Small intestine (tissue), 7 donors: ENCODE measurements around the gene LMAN1L. TPM values are rescaled to one million over a fixed set of nuclear protein-coding genes. Genes with fewer than 3 reads are reported as not detected.

ENCODE experiments used
- DNase-seq, 2 donors: peaks; one replicate each; pipeline versions ENCODE4 v3.0.0 to v3.0.0-alpha.2; 2013
- FAIRE-seq: peaks from 2 replicates; lab custom pipeline; 2012; peaks lifted over from hg19 to GRCh38; lab: Jason Lieb, UNC
- H3K27ac ChIP-seq, 3 donors: one replicate each; pipeline ENCODE4 v1.5.1; 2013; ENCODE audit warnings: low read length in 2 of 3, mild to moderate bottlenecking in 2 of 3, control low read depth in 1 of 3, inconsistent platforms in 1 of 3, low read depth in 1 of 3, moderate library complexity in 1 of 3
- H3K27me3 ChIP-seq, 3 donors: one replicate each; pipeline ENCODE4 v1.6.1; 2013; ENCODE audit warnings: low read length in 3 of 3, inconsistent platforms in 1 of 3; ENCODE audit not compliant: control insufficient read depth in 3 of 3, insufficient read depth in 3 of 3
- H3K36me3 ChIP-seq, 3 donors: one replicate each; pipeline ENCODE4 v1.6.1; 2013; ENCODE audit warnings: low read length in 3 of 3, inconsistent platforms in 1 of 3, low read depth in 1 of 3, mild to moderate bottlenecking in 1 of 3, moderate library complexity in 1 of 3; ENCODE audit not compliant: control insufficient read depth in 3 of 3, insufficient read depth in 2 of 3
- H3K4me1 ChIP-seq, 3 donors: one replicate each; pipeline ENCODE4 v1.6.1; 2013; ENCODE audit warnings: low read length in 2 of 3, inconsistent platforms in 1 of 3, low read depth in 1 of 3, mild to moderate bottlenecking in 1 of 3, moderate library complexity in 1 of 3; ENCODE audit not compliant: control insufficient read depth in 3 of 3, insufficient read depth in 2 of 3
- H3K4me3 ChIP-seq, 3 donors: one replicate each; pipeline ENCODE4 v1.5.1; 2013; ENCODE audit warnings: low read length in 3 of 3, control low read depth in 1 of 3, inconsistent platforms in 1 of 3, low read depth in 1 of 3, mild to moderate bottlenecking in 1 of 3, moderate library complexity in 1 of 3
- H3K9me3 ChIP-seq, 2 donors: one replicate each; pipeline ENCODE4 v1.6.1; 2013; ENCODE audit warnings: low read depth in 1 of 2, low read length in 1 of 2; ENCODE audit not compliant: control insufficient read depth in 2 of 2, insufficient read depth in 1 of 2
- WGBS, 3 donors: extraction: QIAGEN DNeasy Blood & Tissue Kit; methylation state at CpG; one replicate each; pipeline ENCODE4 v1.1.7; 2013; 5-methylcytosine and 5-hydroxymethylcytosine counted together
- polyA plus RNA-seq, 4 donors: library from polyadenylated mRNA; stranded (reverse) in 3 of 4; unstranded in 1 of 4; fragments of 200-250 nt in 3 of 4; fragments of 120-200 nt in 1 of 4; gene quantifications; one replicate each; pipeline versions ENCODE4 v1.2.1 to v1.2.3, GENCODE V29; 2013
- donor health status: healthy with polysubstance abuse.
- donor health status: control.
- donor health status: control.
- donor health status: Bipolar disorder and iron deficiency.
- donor health status: healthy.

The LMAN1L gene
- polyA plus RNA-seq, 4 donors: 0.46 TPM; not detected in 3

DNA sequence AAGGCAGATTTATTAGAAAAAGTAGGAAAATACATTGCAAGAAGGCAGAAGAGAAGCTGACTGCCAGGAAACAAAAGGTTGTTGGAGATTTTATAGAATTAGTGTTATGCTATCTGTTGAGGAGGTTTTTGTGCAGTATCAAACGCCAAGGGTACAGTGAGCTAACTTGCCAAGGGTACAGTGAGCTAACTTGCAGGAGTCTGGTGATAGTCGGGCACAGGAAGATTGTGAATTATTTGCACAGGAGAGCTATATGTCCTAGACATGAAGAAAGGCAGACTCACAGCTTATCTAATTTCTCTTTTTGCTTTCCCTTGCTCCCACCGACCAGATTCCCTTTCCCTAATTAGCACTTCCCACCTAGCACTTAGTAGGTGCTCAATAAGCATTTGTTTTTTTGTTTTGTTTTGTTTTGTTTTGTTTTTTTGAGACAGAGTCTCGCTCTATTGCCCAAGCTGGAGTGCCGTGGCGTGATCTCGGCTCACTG, 33.4 kb upstream of the LMAN1L start:
- 38 to 49% (median 43%) methylated on average over 7 of the region's 7 CpGs for WGBS, 3 donors
- peaks cover 12 to 72% (median 22%) of the 10 kb centered on the region in 3 donors for H3K4me1 ChIP-seq
- no peak overlapping the region for H3K4me3 ChIP-seq
- H3K27me3 ChIP-seq: no peaks in the 10 kb centered on the region
- FAIRE-seq (no peak), DNase-seq (no peak)
- H3K9me3 ChIP-seq: no peaks in the 10 kb centered on the region
- H3K36me3 ChIP-seq: peaks cover 0 to 13% (median 0%) of the 10 kb centered on the region in 3 donors
- H3K27ac ChIP-seq: peak overlapping the region in 1 of 3 donors; percentile 14

DNA sequence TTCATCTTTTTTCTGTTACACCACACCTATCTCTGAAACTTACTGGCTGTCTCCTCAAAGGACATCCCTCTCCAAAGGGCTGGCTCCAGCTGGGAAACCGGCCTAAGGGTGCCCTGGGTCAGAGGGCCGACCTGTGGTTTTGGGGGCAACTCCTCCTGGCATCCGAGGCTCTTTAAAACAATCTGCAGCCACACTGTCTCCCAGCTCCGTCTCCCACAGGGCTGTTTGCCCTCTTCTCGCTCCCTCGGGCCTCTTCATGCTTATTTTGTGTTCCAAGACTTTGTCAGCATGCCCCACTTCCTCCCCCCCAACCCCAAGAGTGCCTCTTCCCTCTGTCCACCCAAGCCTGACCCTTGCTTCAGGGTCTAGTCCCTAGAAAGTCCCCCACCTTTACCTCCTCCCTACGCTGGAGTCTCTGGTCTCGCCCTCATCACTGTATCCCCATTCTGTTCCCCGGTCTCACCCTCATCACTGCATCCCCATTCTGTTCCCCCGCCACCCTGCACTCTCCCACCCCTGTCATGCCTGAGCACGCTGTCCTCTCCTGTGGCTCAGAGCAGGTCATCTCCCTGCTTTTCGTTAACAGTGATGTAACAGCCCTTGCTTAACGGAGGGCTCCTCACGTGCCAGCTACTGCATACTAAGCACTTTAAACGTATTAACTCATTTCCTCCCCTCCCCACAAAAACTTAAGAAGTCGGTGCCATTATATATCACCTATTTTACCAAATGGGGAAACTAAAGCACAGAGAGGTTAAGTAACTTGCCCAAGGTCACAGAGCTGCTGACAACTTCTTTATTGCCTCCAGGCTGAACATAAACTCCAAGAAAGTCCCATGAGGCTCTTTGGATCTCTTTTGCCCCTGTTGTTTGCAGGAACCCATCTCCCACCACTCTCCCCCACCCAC, 31.9 kb upstream of the LMAN1L start:
- WGBS, 3 donors: 15 to 30% (median 19%) methylated on average over 16 of the region's 16 CpGs
- H3K9me3 ChIP-seq: no peaks in the 10 kb centered on the region
- FAIRE-seq (no peak), DNase-seq (no peak)
- H3K27me3 ChIP-seq: no peaks in the 10 kb centered on the region
- peak overlapping the region; percentile 63 to 81 (median 73) for H3K27ac ChIP-seq
- peaks cover 0 to 28% (median 0%) of the 10 kb centered on the region in 3 donors for H3K36me3 ChIP-seq
- H3K4me1 ChIP-seq: peaks cover 12 to 76% (median 29%) of the 10 kb centered on the region in 3 donors
- H3K4me3 ChIP-seq: peak overlapping the region in 2 of 3 donors; percentile 27 to 84

DNA sequence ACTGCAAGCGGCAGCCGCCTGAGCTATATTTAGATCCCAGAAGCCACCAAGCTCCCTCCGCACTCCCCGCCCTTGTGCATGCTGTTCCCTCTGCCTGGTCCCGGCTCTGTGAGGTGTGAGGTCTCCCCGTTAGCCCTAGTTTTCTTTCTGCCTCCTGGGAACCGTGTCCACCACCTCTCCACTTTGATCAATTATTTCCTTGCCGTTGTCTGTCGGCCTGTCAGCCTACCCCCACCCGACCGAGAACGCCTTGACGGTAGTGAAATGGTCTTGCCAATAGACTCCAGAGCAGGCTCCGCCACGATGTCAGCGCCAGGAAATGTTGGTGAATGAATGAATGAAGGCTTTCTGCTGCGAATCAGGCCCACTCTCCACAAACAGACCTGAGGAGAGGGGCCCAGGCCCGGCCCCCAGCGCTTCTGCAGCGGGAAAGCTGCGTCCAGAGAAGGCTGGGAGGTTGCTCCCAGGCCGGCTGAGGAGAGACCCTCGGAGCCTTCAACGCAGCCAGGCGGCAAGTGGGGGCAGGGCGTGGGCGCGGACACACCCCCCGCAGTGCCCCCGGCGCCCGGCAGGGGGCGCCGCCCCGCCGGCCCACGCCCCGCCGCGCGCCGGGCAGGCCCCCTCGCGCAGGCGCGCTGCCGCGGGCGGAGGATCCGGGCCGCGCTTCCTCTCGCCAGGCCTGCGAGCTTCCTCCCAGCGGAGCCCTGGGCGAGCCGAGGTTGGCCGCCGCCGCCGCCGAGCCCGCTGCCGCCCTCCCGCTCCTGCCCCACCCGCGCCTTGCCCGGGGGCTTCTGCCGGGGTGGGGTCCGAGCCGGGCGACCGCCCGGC, 31.0 kb upstream of the LMAN1L start, which contains the start of gene CSK:
TSS of gene CSK (plus strand) at position 650 of the 828 bp plus-strand sequence. CDS start 16,218 bp downstream, outside the sequence.
- Histone ChIP-seq H3K4me1 (peaks cover 12 to 78% (median 30%) of the 10 kb centered on the region in 3 donors), H3K36me3 (peaks cover 0 to 34% (median 0%) of the 10 kb centered on the region in 3 donors), H3K9me3 (no peaks in the 10 kb centered on the region), H3K27ac (peak within 1 kb of the TSS; percentile 47 to 89 (median 83)), H3K4me3 (peak within 1 kb of the TSS; percentile 84 to 90 (median 88)), H3K27me3 (no peaks in the 10 kb centered on the region)
- WGBS, 3 donors: 0 to 1% (median 1%) methylated on average over 34 to 74 of the region's 74 CpGs
- DNase-seq: peak; percentile 75 to 85
- no peak for FAIRE-seq

DNA sequence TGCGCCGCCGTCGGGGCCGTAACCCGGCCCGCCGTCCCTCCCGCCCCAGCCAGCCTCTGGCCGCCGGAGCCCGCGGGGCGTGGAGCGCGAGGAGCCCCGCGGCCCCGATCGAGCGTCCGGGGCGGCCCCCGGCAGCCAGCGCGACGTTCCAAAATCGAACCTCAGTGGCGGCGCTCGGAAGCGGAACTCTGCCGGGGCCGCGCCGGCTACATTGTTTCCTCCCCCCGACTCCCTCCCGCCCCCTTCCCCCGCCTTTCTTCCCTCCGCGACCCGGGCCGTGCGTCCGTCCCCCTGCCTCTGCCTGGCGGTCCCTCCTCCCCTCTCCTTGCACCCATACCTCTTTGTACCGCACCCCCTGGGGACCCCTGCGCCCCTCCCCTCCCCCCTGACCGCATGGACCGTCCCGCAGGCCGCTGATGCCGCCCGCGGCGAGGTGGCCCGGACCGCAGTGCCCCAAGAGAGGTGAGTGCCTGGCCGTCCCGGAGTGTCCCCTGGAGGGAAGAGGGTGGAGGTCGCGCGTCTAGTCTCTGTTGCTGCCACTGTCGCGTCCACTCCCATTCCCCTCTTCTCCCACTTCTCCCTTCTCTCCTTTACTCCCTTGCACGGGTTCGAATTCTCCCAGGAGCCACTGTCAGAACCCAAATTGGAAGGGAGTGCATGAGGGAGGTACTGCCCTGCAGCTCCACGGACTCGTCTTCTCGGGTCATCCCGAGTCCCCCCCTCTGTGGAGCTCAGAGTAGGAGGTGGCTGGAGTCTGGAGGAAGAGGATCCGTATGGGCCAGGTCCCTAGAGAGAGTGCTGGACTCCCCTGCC, 30.2 kb upstream of the LMAN1L start:
- peaks cover 10 to 78% (median 38%) of the 10 kb centered on the region in 3 donors for H3K4me1 ChIP-seq
- no peak for DNase-seq

DNA sequence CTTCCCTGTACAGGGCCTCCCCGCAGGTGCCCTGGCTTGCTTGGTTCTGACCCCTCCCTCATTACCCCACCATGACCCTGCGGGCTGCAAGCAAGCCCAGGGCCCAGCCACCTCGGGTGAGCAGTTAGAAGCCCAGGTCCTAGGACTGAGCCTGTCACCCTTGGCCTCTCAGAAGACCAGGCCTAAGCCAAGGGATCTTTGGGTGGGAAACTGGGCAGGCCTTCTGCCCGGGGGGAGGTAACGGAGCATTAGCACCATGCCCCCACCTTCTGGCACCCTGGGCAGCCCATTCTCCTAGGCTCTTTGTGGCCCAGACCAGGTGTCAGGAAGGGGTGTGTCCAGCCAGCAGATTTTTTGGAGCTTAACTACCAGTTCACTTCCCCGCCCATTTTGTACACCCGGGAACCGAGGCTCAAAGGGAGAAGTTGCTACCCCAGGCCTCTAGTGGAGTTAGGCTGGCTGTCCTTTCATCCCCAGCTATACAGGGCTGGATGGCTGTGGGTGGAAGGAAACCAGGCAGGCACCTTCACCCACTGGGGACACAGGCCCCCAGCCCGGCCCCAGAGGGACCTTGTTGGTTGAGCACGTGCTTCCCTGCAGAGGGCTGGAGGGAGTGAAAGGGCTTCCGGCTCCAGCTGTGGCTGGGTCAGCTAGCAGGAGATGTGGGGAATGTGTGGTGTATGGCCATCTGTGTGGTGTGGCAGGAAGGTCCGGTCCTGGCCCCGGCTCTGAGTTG, 29.4 kb upstream of the LMAN1L start:
- H3K4me3 ChIP-seq: peak overlapping the region; percentile 84 to 90 (median 88)
- WGBS, 3 donors: 0 to 4% (median 3%) methylated on average over 13 of the region's 13 CpGs
- peak overlapping the region; percentile 47 to 83 (median 47) for H3K27ac ChIP-seq
- H3K36me3 ChIP-seq: peaks cover 0 to 47% (median 0%) of the 10 kb centered on the region in 3 donors
- DNase-seq: peak in 1 of 2 donors; percentile 61
- no peak for FAIRE-seq
- no peaks in the 10 kb centered on the region for H3K27me3 ChIP-seq
- H3K4me1 ChIP-seq: peaks cover 10 to 79% (median 34%) of the 10 kb centered on the region in 3 donors
- H3K9me3 ChIP-seq: no peaks in the 10 kb centered on the region

More for the DNA sequence above, 30.2 kb upstream of the LMAN1L start:
- 0 to 1% (median 0%) methylated on average over 32 to 72 of the region's 72 CpGs for WGBS, 3 donors
- peak overlapping the region; percentile 84 to 90 (median 88) for H3K4me3 ChIP-seq
- no peaks in the 10 kb centered on the region for H3K27me3 ChIP-seq
- peaks cover 0 to 39% (median 0%) of the 10 kb centered on the region in 3 donors for H3K36me3 ChIP-seq
- no peaks in the 10 kb centered on the region for H3K9me3 ChIP-seq
- FAIRE-seq: no peak
- H3K27ac ChIP-seq: peak overlapping the region; percentile 47 to 89 (median 83)

DNA sequence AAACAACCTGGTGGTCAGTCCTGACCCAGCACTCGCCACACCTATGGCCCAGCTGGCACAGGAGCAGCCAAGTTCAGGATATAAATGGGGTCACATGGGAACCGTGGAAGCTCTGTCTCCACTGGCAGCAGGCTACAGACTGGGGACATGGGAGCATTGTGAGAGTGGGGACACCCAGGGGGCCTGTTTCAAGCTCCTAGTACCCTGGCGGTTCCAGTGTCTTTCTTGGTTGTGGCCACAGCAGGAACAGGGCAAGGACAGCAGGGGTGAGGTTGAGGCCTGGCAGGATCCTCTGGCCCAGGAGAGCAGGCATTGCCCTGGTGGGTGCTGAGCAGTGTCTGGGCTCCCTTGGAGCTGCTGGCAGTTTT, 28.8 kb upstream of the LMAN1L start:
- Histone ChIP-seq H3K27ac (peak overlapping the region; percentile 47 to 83 (median 47)), H3K27me3 (no peaks in the 10 kb centered on the region), H3K9me3 (no peaks in the 10 kb centered on the region), H3K4me1 (peaks cover 7 to 79% (median 35%) of the 10 kb centered on the region in 3 donors), H3K4me3 (peak overlapping the region; percentile 84 to 90 (median 88)), H3K36me3 (peaks cover 0 to 53% (median 0%) of the 10 kb centered on the region in 3 donors)
- 11 to 24% (median 18%) methylated on average over 3 of the region's 3 CpGs for WGBS, 3 donors
- DNase-seq (no peak), FAIRE-seq (no peak)
